GM12891 (cell line): ENCODE measurements around the gene SCAF11.

ENCODE experiments used
- DNase-seq: peaks from one replicate; pipeline ENCODE4 v3.0.0; 2011; ENCODE audit warnings: low spot score; ENCODE audit not compliant: insufficient read length
- FAIRE-seq: peaks from 2 replicates; lab custom pipeline; 2011; peaks lifted over from hg19 to GRCh38; lab: Jason Lieb, UNC
- PAX5 ChIP-seq: IDR thresholded peaks from 2 replicates; pipeline ENCODE4 v1.6.1; 2011; ENCODE audit warnings: low read length, moderate library complexity, mild to moderate bottlenecking; ENCODE audit not compliant: insufficient read depth, severe bottlenecking
- POLR2A ChIP-seq: IDR thresholded peaks from 2 replicates; pipeline ENCODE4 v1.6.1; 2011; ENCODE audit warnings: low read depth, low read length, control low read depth
- POLR2AphosphoS5 ChIP-seq: IDR thresholded peaks from 2 replicates; pipeline ENCODE4 v1.6.1; 2011; ENCODE audit warnings: low read depth, low read length, control low read depth
- POU2F2 ChIP-seq: IDR thresholded peaks from 2 replicates; pipeline ENCODE4 v1.6.1; 2011; ENCODE audit warnings: low read depth, mild to moderate bottlenecking, control low read depth, low read length, moderate library complexity
- SPI1 ChIP-seq: IDR thresholded peaks from 2 replicates; pipeline ENCODE4 v1.6.1; 2011; ENCODE audit warnings: low read depth, low read length, control low read depth
- TAF1 ChIP-seq: IDR thresholded peaks from 2 replicates; pipeline ENCODE4 v1.6.1; 2011; ENCODE audit warnings: low read depth, low read length, control low read depth

SCAF11 gene

DNA sequence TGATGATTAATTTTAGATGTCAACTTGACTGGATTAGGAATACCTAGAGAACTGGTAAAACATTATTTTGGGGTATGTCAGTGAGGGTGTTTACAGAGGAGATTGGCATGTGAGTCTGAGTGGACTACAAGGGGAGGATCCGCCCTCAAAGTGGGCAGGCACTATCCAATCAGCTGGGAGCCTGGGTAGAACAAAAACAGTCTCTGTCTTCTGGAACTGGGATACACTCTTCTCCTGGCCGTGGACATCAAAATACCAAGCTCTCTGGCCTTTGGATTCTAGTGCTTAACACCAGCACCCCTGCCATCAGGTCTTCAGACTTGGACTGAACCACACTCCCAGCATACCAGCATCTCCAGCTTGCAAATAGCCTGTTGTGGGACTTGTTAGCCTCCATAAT lies 4.4 kb upstream of the SCAF11 start:
- no peak for TF ChIP-seq POLR2AphosphoS5
- no peak for DNase-seq
- FAIRE-seq: no peak

DNA sequence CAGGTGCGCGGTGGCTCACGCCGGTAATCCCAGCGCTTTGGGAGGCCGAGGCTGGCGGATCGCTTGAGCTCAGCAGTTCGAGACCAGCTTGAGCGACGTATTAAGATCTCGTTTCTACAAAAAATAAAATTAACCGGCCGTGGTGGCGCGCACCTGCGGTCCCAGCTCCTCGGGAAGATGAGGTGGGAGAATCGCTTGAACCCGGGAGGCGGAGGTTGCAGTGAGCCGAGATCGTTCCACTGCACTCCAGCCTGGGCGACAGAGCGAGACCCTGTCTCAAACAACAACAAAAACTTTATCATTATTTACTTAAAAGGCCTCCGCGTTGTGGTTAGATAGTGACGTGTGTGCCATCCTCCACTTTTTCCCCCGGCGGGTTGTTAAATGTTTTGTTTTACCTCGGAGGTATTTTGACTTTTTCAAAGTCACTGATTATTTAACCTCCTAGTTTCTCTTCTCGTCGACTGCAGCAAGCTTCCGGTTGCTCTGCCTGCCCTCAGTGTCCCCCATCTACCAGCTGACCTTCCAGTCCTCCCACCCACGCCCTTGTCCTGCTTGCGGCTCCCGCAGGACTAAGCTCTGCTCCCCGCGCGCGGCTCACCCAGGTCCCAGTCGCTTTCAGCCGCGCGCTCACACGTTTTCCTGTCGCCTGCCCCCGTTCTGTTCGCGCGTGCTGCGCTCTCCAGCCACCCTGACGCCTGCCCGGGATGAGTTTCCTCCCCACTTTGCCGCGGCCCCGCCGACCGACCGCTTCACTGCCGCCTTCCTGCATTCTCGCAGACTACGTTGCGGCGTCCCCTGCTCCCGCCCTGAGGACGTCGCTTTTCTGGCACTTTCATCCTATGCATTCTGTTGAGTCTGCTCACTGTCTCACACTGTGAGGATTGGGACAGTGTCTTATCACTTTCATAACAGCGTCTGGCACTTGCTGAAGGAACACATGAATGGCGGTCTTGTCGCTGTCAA lies 1.2 kb upstream of the SCAF11 start:
- FAIRE-seq (peak; percentile 83), DNase-seq (peak; percentile 35)
- TF ChIP-seq TAF1: no peak
- peak; percentile 57 for TF ChIP-seq POLR2AphosphoS5
- TF ChIP-seq POLR2A: peak; percentile 58; the same call in 1 of the 2 replicates
- TF ChIP-seq PAX5: no peak

DNA sequence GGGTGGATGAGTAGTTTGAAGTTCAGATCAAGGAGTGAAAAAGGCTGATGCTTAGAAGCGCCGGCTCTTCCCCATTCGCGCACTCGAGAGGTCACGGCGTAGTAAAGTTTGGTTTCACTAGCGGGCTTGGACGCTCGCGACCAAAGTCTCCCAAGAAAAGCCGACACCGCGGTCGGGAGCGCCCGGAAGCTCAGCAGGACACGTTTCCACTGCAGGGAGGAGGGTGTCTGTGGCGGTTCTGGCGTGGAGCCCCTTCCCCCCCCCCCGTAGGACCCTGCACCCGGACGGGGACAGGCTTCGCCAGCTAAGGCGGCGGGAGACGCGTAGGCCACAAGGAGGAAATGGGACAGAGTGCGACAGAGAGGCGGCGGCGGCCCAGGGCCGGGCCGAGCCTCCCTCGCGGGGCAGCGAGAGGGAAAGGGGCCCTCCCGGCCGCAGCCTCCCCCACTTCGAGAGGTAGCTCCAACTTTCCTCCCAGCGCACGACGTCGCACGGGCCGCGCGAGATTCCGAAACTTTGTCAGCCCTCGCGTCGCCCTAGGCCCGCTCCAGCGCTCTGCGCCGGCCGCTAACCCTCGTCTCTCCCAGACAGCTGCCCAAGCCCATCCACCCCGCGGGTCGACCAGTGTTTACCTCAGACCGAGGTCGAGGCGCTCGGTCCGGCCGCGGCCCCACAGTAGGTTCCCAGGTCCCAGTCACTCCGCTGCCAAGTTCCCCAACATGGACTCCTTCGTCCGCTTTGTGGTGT lies 480 bp downstream of the SCAF11 start:
- DNase-seq (peak; percentile 8), FAIRE-seq (peak; percentile 16)
- peak; percentile 29; the same call in 1 of the 2 replicates for TF ChIP-seq TAF1
- peak; percentile 57; the same call in 1 of the 2 replicates for TF ChIP-seq POLR2A
- no peak; the same call in 1 of the 2 replicates for TF ChIP-seq POLR2AphosphoS5
- peak; percentile 58 for TF ChIP-seq SPI1
- 0 out of 2 replicates have a peak, but pooled peaks have one; percentile 7 for TF ChIP-seq POU2F2
- TF ChIP-seq PAX5: no peak

DNA sequence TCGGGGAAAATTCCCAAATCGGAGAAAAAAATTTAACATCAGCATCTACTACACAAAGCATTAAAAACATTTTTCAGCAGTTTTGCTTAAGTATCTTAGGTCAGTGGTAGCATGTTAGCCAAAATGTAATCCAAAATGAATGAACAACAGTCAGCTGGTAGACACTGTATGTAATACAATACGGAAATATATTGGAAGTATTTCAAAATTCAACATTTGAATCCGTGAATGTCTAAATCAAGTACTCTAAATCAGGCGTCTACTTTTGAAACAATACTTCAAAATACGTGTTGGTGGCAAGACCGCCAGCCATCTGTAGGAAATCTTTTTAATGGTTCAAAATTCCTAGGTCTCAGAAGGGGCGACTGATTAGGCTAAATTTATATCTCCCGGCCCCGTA lies 1.1 kb downstream of the SCAF11 start:
- DNase-seq: no peak
- no peak for FAIRE-seq
- no peak for TF ChIP-seq TAF1
- TF ChIP-seq POLR2AphosphoS5: no peak
- TF ChIP-seq POLR2A: no peak
- TF ChIP-seq SPI1: no peak
- TF ChIP-seq POU2F2: no peak

DNA sequence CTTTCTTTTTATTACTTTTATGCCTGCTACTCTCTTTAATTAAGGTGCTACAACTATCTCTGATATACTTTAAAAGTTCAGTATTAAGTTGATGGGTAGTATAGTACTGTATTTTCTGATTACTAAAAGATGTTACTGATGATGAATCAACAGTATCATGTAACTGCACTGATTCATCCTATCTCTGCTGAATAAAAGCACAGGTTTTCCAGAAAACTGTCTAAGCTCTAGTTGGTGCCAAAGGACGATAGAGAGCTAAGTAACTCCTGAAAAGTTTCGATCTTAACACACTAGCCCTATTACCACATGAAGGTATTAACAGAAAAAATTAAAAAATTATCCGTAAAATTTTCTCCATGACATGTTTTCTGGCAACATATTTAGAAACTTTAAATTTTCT lies 2.1 kb downstream of the SCAF11 start:
- no peak for DNase-seq
- TF ChIP-seq POLR2AphosphoS5 (no peak), POLR2A (no peak), TAF1 (no peak), POU2F2 (no peak), PAX5 (no peak), SPI1 (no peak)
- no peak for FAIRE-seq

DNA sequence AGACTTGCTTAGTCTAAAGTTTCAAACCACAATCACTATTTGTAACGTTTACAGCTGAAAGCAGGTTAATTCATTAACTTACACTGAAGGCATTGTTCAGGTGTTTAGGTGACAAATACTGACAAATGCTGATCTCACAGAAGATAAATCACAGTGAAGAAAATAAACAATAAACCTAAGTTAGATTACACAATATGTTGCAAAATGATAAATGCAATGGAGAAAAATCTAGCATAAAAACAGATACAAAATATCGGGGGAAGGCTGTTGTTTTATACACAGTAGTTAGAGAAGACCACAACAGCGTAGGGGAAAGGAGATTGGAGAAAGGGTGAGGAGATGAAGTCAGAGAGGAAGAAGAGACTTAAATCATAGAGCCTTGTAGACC lies 3.0 kb downstream of the SCAF11 start:
- TF ChIP-seq POLR2AphosphoS5 (no peak), POU2F2 (no peak)
- FAIRE-seq: no peak

DNA sequence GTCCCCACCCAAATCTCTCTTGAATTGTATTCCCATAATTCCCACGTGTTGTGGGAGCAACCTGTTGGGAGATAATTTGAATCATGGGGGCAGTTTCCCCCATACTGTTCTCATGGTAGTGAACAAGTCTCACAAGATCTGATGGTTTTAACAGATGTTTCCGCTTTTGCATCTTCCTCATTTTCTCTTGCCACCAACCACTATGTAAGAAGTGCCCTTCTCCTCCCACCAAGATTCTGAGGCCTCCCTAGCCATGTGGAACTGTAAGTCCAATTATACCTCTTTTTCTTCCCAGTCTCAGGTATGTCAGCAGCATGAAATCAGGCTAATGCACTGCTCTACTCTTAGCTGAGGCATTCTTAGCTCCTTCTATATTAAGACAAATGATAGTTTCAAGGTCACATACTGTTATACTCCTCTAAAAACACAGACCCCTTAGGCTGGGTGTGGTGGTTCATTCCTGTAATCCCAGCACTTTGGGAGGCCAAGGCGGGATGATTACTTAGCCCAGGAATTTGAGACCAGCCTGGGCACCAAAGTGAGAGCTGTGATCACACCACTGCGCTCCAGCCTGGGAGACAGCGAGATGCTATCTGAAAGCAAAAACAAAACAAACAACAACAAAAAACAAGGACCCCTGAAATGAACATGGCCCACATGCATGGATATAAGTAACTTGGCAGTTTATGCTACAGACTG lies 3.6 kb downstream of the SCAF11 start:
- FAIRE-seq: peak; percentile 66
- peak; percentile 51 for TF ChIP-seq SPI1
- TF ChIP-seq POLR2A: no peak
- no peak for DNase-seq

More for the DNA sequence above, 3.0 kb downstream of the SCAF11 start:
- no peak for DNase-seq

DNA sequence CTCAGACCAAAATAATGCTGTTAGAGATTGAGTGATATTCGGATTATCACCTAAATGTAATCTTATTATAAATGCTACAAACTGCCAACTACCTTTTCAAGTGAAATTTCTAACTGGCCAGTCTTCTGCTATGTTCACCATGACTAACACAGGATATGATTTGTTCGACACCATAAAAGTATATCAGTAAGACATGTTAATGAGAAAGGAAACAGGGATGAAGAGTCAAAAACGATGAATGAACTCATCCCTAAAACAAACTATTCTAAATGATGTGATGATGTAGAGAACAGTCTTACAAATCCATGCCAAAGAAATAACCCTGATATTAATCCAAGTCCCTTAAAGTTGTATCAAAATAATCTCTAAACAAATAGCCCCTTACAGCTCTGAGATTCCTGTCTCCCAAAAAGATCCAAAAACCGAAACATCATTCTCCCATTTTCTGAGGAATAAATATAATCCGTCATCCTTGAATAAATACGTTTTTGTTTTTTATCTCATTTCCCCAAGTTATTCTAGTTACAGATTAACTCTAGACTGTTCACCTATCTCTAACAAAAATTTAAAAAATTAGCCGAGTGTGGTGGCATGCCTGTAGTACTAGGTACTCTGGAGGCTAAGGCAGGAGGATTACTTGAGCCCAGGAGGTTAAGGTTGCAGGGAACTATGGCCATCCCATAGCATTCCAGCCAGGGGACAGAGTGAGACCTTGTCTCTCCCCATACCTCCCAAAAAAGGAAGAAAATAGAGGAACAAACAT lies 9.1 kb downstream of the SCAF11 start:
- DNase-seq (no peak), FAIRE-seq (peak; percentile 41)
- TF ChIP-seq POLR2A (no peak), PAX5 (no peak), POLR2AphosphoS5 (no peak), TAF1 (no peak), POU2F2 (no peak), SPI1 (no peak)

DNA sequence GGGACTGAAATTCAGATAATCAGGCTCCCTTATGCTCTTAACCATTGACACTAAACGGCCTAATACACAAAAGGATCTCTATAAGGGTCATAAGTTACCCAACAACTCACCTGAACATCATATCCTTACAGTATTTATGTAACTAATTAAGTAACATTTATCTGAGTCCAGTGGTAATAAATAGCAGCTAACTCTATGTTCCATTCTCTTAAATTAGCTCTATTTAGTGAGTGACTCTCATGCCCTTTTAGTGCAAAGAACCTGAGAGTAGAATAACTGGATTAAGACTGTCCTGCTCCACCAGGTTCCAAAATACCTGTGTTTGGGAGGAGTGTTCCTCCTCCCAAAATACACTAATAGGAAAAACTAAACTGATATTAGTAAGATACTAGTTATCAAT lies 9.8 kb downstream of the SCAF11 start:
- no peak for TF ChIP-seq SPI1
- DNase-seq: no peak
- no peak for FAIRE-seq
